IMR-90 (cell line): ENCODE measurements around the gene FAM204A. TPM values are rescaled to one million over a fixed set of nuclear protein-coding genes. Genes with fewer than 3 reads are reported as not detected.

ENCODE experiments used
- ATAC-seq: fragments of 200-7000 bp; cut with Tn5 transposase; 2 replicates; pipeline ENCODE4 v1.9.1; 2020; ENCODE audit warnings: low read depth, mild to moderate bottlenecking, moderate library complexity
- BruUV-seq: library from RNA; stranded (reverse); fragments of 400-500 nt; replicated peaks from 2 replicates; lab custom pipeline; 2021; lab: Mats Ljungman, UMichigan
- CTCF ChIA-PET: fragments of 300-600 bp; formaldehyde crosslinking; extraction: SDS; loops from one replicate; lab custom pipeline; 2021; ENCODE audit warnings: antibody characterized with exemption; lab: Yijun Ruan, JAX
- POLR2A ChIA-PET: fragments of 300-600 bp; sonication (Branson Sonifier 250); formaldehyde crosslinking; loops from one replicate; lab custom pipeline; 2022; ENCODE audit warnings: antibody characterized with exemption; ENCODE audit not compliant: unreplicated experiment; lab: Charles Lee
- DNase-seq: peaks from one replicate; pipeline ENCODE4 v3.0.0; 2013
- H2AFZ ChIP-seq: replicated peaks from 2 replicates; pipeline ENCODE3; 2013; ENCODE audit warnings: low read length, mild to moderate bottlenecking; ENCODE audit not compliant: poor library complexity
- H2AK5ac ChIP-seq: 2 replicates; pipeline ENCODE4 v1.6.1; 2013; ENCODE audit warnings: low read depth, low read length, inconsistent platforms
- H2AK9ac ChIP-seq: replicated peaks from 2 replicates; pipeline ENCODE3; 2013; ENCODE audit warnings: mild to moderate bottlenecking, low read depth, low read length, moderate library complexity; ENCODE audit not compliant: poor library complexity
- H2BK120ac ChIP-seq: 2 replicates; pipeline ENCODE4 v1.6.1; 2013; ENCODE audit warnings: low read depth, low read length, inconsistent platforms
- H2BK15ac ChIP-seq: 3 replicates; pipeline ENCODE4 v1.6.1; 2013; ENCODE audit warnings: low read depth, low read length, inconsistent platforms
- H2BK20ac ChIP-seq: 2 replicates; pipeline ENCODE4 v1.6.1; 2013; ENCODE audit warnings: low read depth, mild to moderate bottlenecking, inconsistent platforms, low read length, moderate library complexity
- H2BK5ac ChIP-seq: 2 replicates; pipeline ENCODE4 v1.6.1; 2013; ENCODE audit warnings: mild to moderate bottlenecking, low read depth, low read length, inconsistent platforms; ENCODE audit not compliant: poor library complexity, severe bottlenecking
- H3K14ac ChIP-seq: replicated peaks from 2 replicates; pipeline ENCODE4 v1.6.1; 2013; ENCODE audit warnings: low read depth, low read length, inconsistent platforms
- H3K18ac ChIP-seq: 2 replicates; pipeline ENCODE4 v1.6.1; 2013; ENCODE audit warnings: low read depth, low read length, control low read depth
- H3K23ac ChIP-seq: 2 replicates; pipeline ENCODE4 v1.6.1; 2013; ENCODE audit warnings: low read depth, low read length, inconsistent platforms
- H3K27ac ChIP-seq: 2 replicates; pipeline ENCODE4 v1.5.1; 2013; ENCODE audit warnings: mild to moderate bottlenecking, control low read depth, low read length; ENCODE audit not compliant: insufficient read depth
- H3K27me3 ChIP-seq: 2 replicates; pipeline ENCODE4 v1.6.1; 2013; ENCODE audit warnings: low read length; ENCODE audit not compliant: control insufficient read depth, insufficient read depth
- H3K36me3 ChIP-seq: 2 replicates; pipeline ENCODE4 v1.6.1; 2013; ENCODE audit warnings: low read length, mixed read lengths; ENCODE audit not compliant: control insufficient read depth, insufficient read depth
- H3K4ac ChIP-seq: 2 replicates; pipeline ENCODE4 v1.6.1; 2013; ENCODE audit warnings: low read depth, low read length, inconsistent platforms
- H3K4me1 ChIP-seq: 2 replicates; pipeline ENCODE4 v1.6.1; 2013; ENCODE audit warnings: low read length, mixed read lengths; ENCODE audit not compliant: control insufficient read depth, insufficient read depth
- H3K4me2 ChIP-seq: 2 replicates; pipeline ENCODE4 v1.6.1; 2013; ENCODE audit warnings: low read depth, mild to moderate bottlenecking, control low read depth, low read length, moderate library complexity
- H3K4me3 ChIP-seq: 2 replicates; pipeline ENCODE4 v1.5.1; 2013; ENCODE audit warnings: low read depth, mild to moderate bottlenecking, control low read depth, low read length, moderate library complexity; ENCODE audit not compliant: insufficient read depth
- H3K56ac ChIP-seq: 2 replicates; pipeline ENCODE4 v1.6.1; 2013; ENCODE audit warnings: low read length, inconsistent platforms; ENCODE audit not compliant: insufficient read depth; ENCODE audit errors: extremely low read depth
- H3K79me1 ChIP-seq, 2 experiments: 2 replicates each; pipeline ENCODE4 v1.6.1; 2013; ENCODE audit warnings: low read length in 2 of 2, inconsistent platforms in 1 of 2, low read depth in 1 of 2
- H3K9ac ChIP-seq: 2 replicates; pipeline ENCODE4 v1.6.1; 2013; ENCODE audit warnings: low read depth, low read length, control low read depth
- H3K9me1 ChIP-seq: 2 replicates; pipeline ENCODE4 v1.6.1; 2013; ENCODE audit warnings: low read length, inconsistent platforms; ENCODE audit not compliant: insufficient read depth
- H3K9me3 ChIP-seq: 2 replicates; pipeline ENCODE4 v1.6.1; 2013; ENCODE audit warnings: low read length; ENCODE audit not compliant: control insufficient read depth, insufficient read depth
- H4K20me1 ChIP-seq: 2 replicates; pipeline ENCODE4 v1.6.1; 2013; ENCODE audit warnings: low read length, inconsistent platforms; ENCODE audit not compliant: insufficient read depth
- H4K5ac ChIP-seq: 2 replicates; pipeline ENCODE4 v1.6.1; 2013; ENCODE audit warnings: mild to moderate bottlenecking, low read depth, low read length, control low read depth
- H4K8ac ChIP-seq, 2 experiments: 2 replicates each; pipeline ENCODE4 v1.6.1; 2013; ENCODE audit warnings: low read depth in 2 of 2, low read length in 2 of 2, control low read depth in 1 of 2, inconsistent platforms in 1 of 2
- H4K91ac ChIP-seq: 2 replicates; pipeline ENCODE4 v1.6.1; 2013; ENCODE audit warnings: low read depth, low read length, inconsistent platforms; ENCODE audit not compliant: insufficient read depth
- BHLHE40 ChIP-seq: fragments of 150-350 bp; IDR thresholded peaks from 2 replicates; pipeline ENCODE4 v1.6.1; 2016; ENCODE audit warnings: mild to moderate bottlenecking, low read depth, low read length
- CEBPB ChIP-seq: IDR thresholded peaks from 2 replicates; pipeline ENCODE4 v1.6.1; 2012; ENCODE audit warnings: low read depth, low read length, improper control_type of control experiment
- CHD1 ChIP-seq: IDR thresholded peaks from 2 replicates; pipeline ENCODE4 v1.6.1; 2012; ENCODE audit warnings: low read depth, low read length, improper control_type of control experiment
- CTCF ChIP-seq: conservative IDR thresholded peaks from 2 replicates; pipeline ENCODE4 v1.5.1; 2012; ENCODE audit warnings: mild to moderate bottlenecking, low read depth, low read length, improper control_type of control experiment
- ELK1 ChIP-seq: fragments of 150-350 bp; IDR thresholded peaks from 2 replicates; pipeline ENCODE4 v1.6.1; 2016; ENCODE audit warnings: low read depth, mild to moderate bottlenecking, low read length, moderate library complexity, borderline replicate concordance
- FOS ChIP-seq: fragments of 150-350 bp; IDR thresholded peaks from 2 replicates; pipeline ENCODE4 v1.6.1; 2016; ENCODE audit warnings: low read depth, low read length
- MAFK ChIP-seq: IDR thresholded peaks from 2 replicates; pipeline ENCODE4 v1.6.1; 2012; ENCODE audit warnings: low read depth, low read length, improper control_type of control experiment
- MXI1 ChIP-seq: IDR thresholded peaks from 2 replicates; pipeline ENCODE4 v1.6.1; 2012; ENCODE audit warnings: low read depth, mild to moderate bottlenecking, low read length, moderate library complexity, borderline replicate concordance
- NFE2L2 ChIP-seq: fragments of 150-350 bp; IDR thresholded peaks from 2 replicates; pipeline ENCODE4 v1.6.1; 2016; ENCODE audit warnings: low read depth, mild to moderate bottlenecking, low read length
- POLR2A ChIP-seq: IDR thresholded peaks from 2 replicates; pipeline ENCODE4 v1.6.1; 2012; ENCODE audit warnings: mild to moderate bottlenecking, low read depth, low read length
- RAD21 ChIP-seq: IDR thresholded peaks from 2 replicates; pipeline ENCODE4 v1.6.1; 2012; ENCODE audit warnings: low read length, improper control_type of control experiment
- RCOR1 ChIP-seq: IDR thresholded peaks from 2 replicates; pipeline ENCODE4 v1.6.1; 2012; ENCODE audit warnings: mild to moderate bottlenecking, low read length, improper control_type of control experiment; ENCODE audit not compliant: insufficient replicate concordance
- RFX5 ChIP-seq: IDR thresholded peaks from 2 replicates; pipeline ENCODE4 v1.8.0; 2012; ENCODE audit warnings: low read depth, mild to moderate bottlenecking, low read length, moderate library complexity
- SMC3 ChIP-seq: fragments of 150-350 bp; IDR thresholded peaks from 2 replicates; pipeline ENCODE4 v1.6.1; 2016; ENCODE audit warnings: low read depth, mild to moderate bottlenecking, antibody characterized with exemption, low read length, moderate library complexity
- USF2 ChIP-seq: fragments of 150-350 bp; IDR thresholded peaks from 2 replicates; pipeline ENCODE4 v1.6.1; 2017; ENCODE audit warnings: mild to moderate bottlenecking, antibody characterized with exemption, low read length, low read depth
- WGBS, 2 experiments: methylation state at CpG; one replicate each; pipeline versions ENCODE4 v1.1.5 to v1.1.7; 2013; ENCODE audit warnings: missing lambda C conversion rate in 2 of 2; ENCODE audit not compliant: insufficient read length in 1 of 2; ENCODE audit errors: extremely low coverage in 2 of 2; 5-methylcytosine and 5-hydroxymethylcytosine counted together
- dilution Hi-C: fragments of 300-500 bp; cut with HindIII; formaldehyde crosslinking; loops from one replicate; pipeline ENCODE4 v1.14.3; 2018; ENCODE audit warnings: low sequenced_read_pairs; ENCODE audit not compliant: unreplicated experiment
- in situ Hi-C: fragments of 300-500 bp; cut with MboI; formaldehyde crosslinking; loops from 3 replicates; pipeline ENCODE4 v1.14.3; 2019; ENCODE audit warnings: low sequenced_read_pairs, inconsistent platforms, mixed read lengths
- intact Hi-C: fragments of 100-400 bp; cut with micrococcal nuclease; formaldehyde crosslinking; loops from 2 replicates; pipeline ENCODE4 v1.10.0; 2022
- polyA plus RNA-seq, 3 experiments: library from polyadenylated mRNA; depleted of rRNA; stranded (reverse); fragments of >200 nt; gene quantifications; 2 replicates each; pipeline ENCODE4 v1.2.3, GENCODE V29; 2012; ENCODE audit warnings: low replicate concordance in 1 of 3
- total RNA-seq: library from RNA; depleted of rRNA; stranded (reverse); fragments of >200 nt; gene quantifications from 2 replicates; pipeline ENCODE4 v1.2.3, GENCODE V29; 2012

FAM204A gene
- total and polyA plus RNA-seq, 2 of the 4 experiments (the other 2 are of a cell fraction) = 23.6 to 54.3 TPM

GRCh38 chr10:118254654-118255053 lies 87.5 kb downstream of the FAM204A start:
- H3K27ac ChIP-seq = no peak overlapping the region
- no peaks in the 10 kb centered on the region for H3K9me1 ChIP-seq
- BruUV-seq = no TSS peak
- no peak overlapping the region for H3K4ac ChIP-seq
- 0 out of 2 replicates have a peak, but pooled peaks cover 2% of the 10 kb centered on the region for H3K27me3 ChIP-seq
- H4K5ac ChIP-seq = no peak overlapping the region
- no peak overlapping the region for H3K18ac ChIP-seq
- H3K14ac ChIP-seq = no peak overlapping the region
- intact Hi-C loops = no loop called here
- H3K36me3 ChIP-seq = no peaks in the 10 kb centered on the region
- H3K9ac ChIP-seq = no peak overlapping the region
- no peaks in the 10 kb centered on the region for H3K9me3 ChIP-seq
- no peak overlapping the region for H3K56ac ChIP-seq
- no peak overlapping the region for H4K91ac ChIP-seq
- H2AK5ac ChIP-seq = no peak overlapping the region
- H3K79me1 ChIP-seq = no peaks in the 10 kb centered on the region
- no peaks in the 10 kb centered on the region for H3K4me1 ChIP-seq
- no peak overlapping the region for H2AK9ac ChIP-seq
- TF ChIP-seq ELK1 (no peak), POLR2A (no peak), CTCF (no peak), MAFK (no peak), BHLHE40 (no peak), CHD1 (no peak), RFX5 (no peak), USF2 (no peak), NFE2L2 (no peak), CEBPB (no peak), RCOR1 (no peak), RAD21 (no peak), FOS (no peak), SMC3 (no peak), MXI1 (no peak)
- H2BK120ac ChIP-seq = no peak overlapping the region
- no peak overlapping the region for H2AFZ ChIP-seq
- in situ Hi-C loops = no loop called here
- no peak overlapping the region for H4K8ac ChIP-seq
- DNase-seq = no peak
- CTCF ChIA-PET = no interaction called here
- POLR2A ChIA-PET = no interaction called here
- H4K20me1 ChIP-seq = no peaks in the 10 kb centered on the region
- H3K4me3 ChIP-seq = no peak overlapping the region
- ATAC-seq = no peak
- H2BK15ac ChIP-seq = no peak overlapping the region
- no CpG with 5 or more reads among the region's 4 CpGs for WGBS, 2 experiments
- dilution Hi-C loops = no loop called here
- H3K23ac ChIP-seq = no peak overlapping the region
- H3K4me2 ChIP-seq = no peak overlapping the region
- H2BK5ac ChIP-seq = no peak overlapping the region
- H2BK20ac ChIP-seq = no peak overlapping the region
